HEK293T (cell line): Measurements from ENCODE around the gene ARHGAP9.

ENCODE experiments used
- CTCF ChIA-PET: fragments of 350-600 bp; formaldehyde crosslinking; extraction: SDS; loops from one replicate; lab custom pipeline; 2021; ENCODE audit warnings: antibody characterized with exemption, inconsistent platforms; lab: Yijun Ruan, JAX
- POLR2A ChIA-PET: fragments of 350-600 bp; formaldehyde crosslinking; extraction: SDS; loops from one replicate; lab custom pipeline; 2020; ENCODE audit warnings: antibody characterized with exemption, inconsistent platforms; lab: Yijun Ruan, JAX
- DNase-seq: peaks from one replicate; pipeline ENCODE4 v3.0.0; 2012; ENCODE audit warnings: mixed read lengths; ENCODE audit errors: extremely low spot score
- ARNT ChIP-seq: fragments of 450-650 bp; IDR thresholded peaks from 2 replicates; pipeline ENCODE4 v1.6.1; 2017; ENCODE audit warnings: mild to moderate bottlenecking
- BHLHE40 ChIP-seq: fragments of 450-650 bp; IDR thresholded peaks from 2 replicates; pipeline ENCODE4 v1.6.1; 2016; ENCODE audit warnings: mild to moderate bottlenecking, moderate library complexity, borderline replicate concordance
- CTBP1 ChIP-seq: fragments of 450-650 bp; IDR thresholded peaks from 2 replicates; pipeline ENCODE4 v1.6.1; 2016; ENCODE audit warnings: borderline replicate concordance
- ELF4 ChIP-seq: fragments of 450-650 bp; IDR thresholded peaks from 2 replicates; pipeline ENCODE4 v1.6.1; 2017; ENCODE audit warnings: antibody characterized with exemption
- FOXA1 ChIP-seq: fragments of 450-650 bp; IDR thresholded peaks from 2 replicates; pipeline ENCODE4 v1.6.1; 2016; ENCODE audit warnings: mild to moderate bottlenecking
- FOXK2 ChIP-seq: fragments of 450-650 bp; IDR thresholded peaks from 2 replicates; pipeline ENCODE4 v1.6.1; 2016; ENCODE audit warnings: mild to moderate bottlenecking
- FOXM1 ChIP-seq: fragments of 450-650 bp; IDR thresholded peaks from 2 replicates; pipeline ENCODE4 v1.6.1; 2017; ENCODE audit warnings: mild to moderate bottlenecking, borderline replicate concordance
- HDGF ChIP-seq: fragments of 450-650 bp; IDR thresholded peaks from 2 replicates; pipeline ENCODE4 v1.6.1; 2017; ENCODE audit warnings: antibody characterized with exemption, borderline replicate concordance
- L3MBTL2 ChIP-seq: fragments of 450-650 bp; conservative IDR thresholded peaks from 2 replicates; pipeline ENCODE4 v1.6.1; 2016; ENCODE audit warnings: mild to moderate bottlenecking
- LEF1 ChIP-seq: fragments of 450-650 bp; IDR thresholded peaks from 2 replicates; pipeline ENCODE4 v1.6.1; 2017; ENCODE audit warnings: mild to moderate bottlenecking, borderline replicate concordance
- NFRKB ChIP-seq: fragments of 450-650 bp; IDR thresholded peaks from 2 replicates; pipeline ENCODE4 v1.6.1; 2016; ENCODE audit warnings: mild to moderate bottlenecking, moderate library complexity
- SP1 ChIP-seq: fragments of 450-650 bp; IDR thresholded peaks from 2 replicates; pipeline ENCODE4 v1.6.1; 2017
- SUZ12 ChIP-seq: fragments of 450-650 bp; IDR thresholded peaks from 2 replicates; pipeline ENCODE4 v1.6.1; 2016; ENCODE audit warnings: mild to moderate bottlenecking
- TARDBP ChIP-seq: fragments of 450-650 bp; IDR thresholded peaks from 2 replicates; pipeline ENCODE4 v1.6.1; 2016
- ZNF384 ChIP-seq: fragments of 450-650 bp; IDR thresholded peaks from 2 replicates; pipeline ENCODE4 v1.6.1; 2016
- TF ChIP-seq, protein P1 (sequence below): fragments of 450-650 bp; IDR thresholded peaks from 2 replicates; pipeline ENCODE4 v1.6.1; 2016

ARHGAP9 gene

GRCh38 chr12:57452937-57453509 lies 26.6 kb downstream of the ARHGAP9 start:
- CTCF ChIA-PET = interaction anchor here (0.7 to 2.6 kb wide), 29 partner anchors 8 to 240 kb away, joined by 3 to 34 read pairs (median 4); no protein-coding TSS in a partner anchor
- POLR2A ChIA-PET = interaction anchor here (0.6 to 3.5 kb wide), 16 partner anchors 8 to 223 kb away, joined by 3 to 23 read pairs (median 5); partner anchors contain the start of genes INHBC, SHMT2 and STAC3

DNA sequence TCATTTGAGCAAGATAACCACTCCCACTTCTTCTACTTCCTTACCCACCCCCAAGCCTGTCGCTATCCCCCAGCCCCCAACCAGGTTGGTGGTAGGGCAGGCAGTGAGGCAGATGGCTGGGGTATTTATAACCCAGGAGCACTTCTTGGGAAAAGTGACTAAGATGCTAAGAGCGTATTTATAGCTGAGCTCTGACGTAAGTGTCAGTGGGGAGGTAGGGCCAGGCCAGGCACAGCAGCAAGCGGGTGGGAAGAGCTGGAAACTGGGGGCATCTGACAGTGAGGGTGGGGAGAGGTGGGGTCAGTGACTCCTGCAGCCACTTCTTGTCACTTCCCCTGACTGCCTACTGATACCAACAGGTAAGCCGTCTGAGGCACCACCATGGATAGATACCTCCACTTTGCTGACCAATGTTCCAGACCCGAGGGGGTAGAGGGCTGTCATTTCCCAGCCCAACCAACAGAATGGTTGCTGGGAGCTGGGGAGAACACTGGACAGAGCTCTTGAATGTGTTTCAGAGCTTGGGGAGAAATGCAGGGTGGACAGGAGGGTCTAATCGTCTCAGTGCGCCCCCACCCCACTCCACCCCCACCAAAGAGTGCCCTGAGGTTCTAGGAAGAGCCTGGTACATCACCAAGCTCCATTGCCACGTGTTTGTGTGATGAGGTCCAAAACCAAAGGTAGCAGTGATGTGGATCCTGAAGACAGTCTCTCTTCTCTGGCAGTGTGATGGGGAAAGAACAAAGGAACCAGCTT lies 27.3 kb downstream of the ARHGAP9 start:
- DNase-seq = no peak
- ChIA-PET POLR2A (interaction anchor here (0.6 to 3.5 kb wide), 14 partner anchors 9 to 222 kb away, joined by 3 to 23 read pairs (median 5); partner anchors contain the start of genes INHBC and SHMT2), CTCF (interaction anchor here (0.6 to 2.6 kb wide), 32 partner anchors 8 to 239 kb away, joined by 3 to 34 read pairs (median 4); no protein-coding TSS in a partner anchor)
- no peak for TF ChIP-seq L3MBTL2
- TF ChIP-seq, protein P1, sequence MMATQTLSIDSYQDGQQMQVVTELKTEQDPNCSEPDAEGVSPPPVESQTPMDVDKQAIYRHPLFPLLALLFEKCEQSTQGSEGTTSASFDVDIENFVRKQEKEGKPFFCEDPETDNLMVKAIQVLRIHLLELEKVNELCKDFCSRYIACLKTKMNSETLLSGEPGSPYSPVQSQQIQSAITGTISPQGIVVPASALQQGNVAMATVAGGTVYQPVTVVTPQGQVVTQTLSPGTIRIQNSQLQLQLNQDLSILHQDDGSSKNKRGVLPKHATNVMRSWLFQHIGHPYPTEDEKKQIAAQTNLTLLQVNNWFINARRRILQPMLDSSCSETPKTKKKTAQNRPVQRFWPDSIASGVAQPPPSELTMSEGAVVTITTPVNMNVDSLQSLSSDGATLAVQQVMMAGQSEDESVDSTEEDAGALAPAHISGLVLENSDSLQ = no peak
- TF ChIP-seq ELF4 = no peak
- no peak for TF ChIP-seq BHLHE40
- TF ChIP-seq HDGF = no peak

More at GRCh38 chr12:57452937-57453509, 26.6 kb downstream of the ARHGAP9 start:
- peak; percentile 77 for DNase-seq
- TF ChIP-seq CTBP1 (no peak), LEF1 (no peak), L3MBTL2 (no peak), TARDBP (no peak), SUZ12 (no peak), BHLHE40 (no peak), HDGF (no peak), SP1 (no peak), FOXA1 (no peak), FOXK2 (no peak), ZNF384 (no peak), ELF4 (no peak), NFRKB (no peak), FOXM1 (no peak), ARNT (no peak)
- TF ChIP-seq, protein P1 = no peak

- DNase-seq = no peak
- CTCF ChIA-PET = interaction anchor here (0.6 to 2.6 kb wide), 9 partner anchors 19 to 237 kb away, joined by 3 to 34 read pairs (median 5); no protein-coding TSS in a partner anchor
- TF ChIP-seq HDGF = no peak
- no peak for TF ChIP-seq CTBP1
- TF ChIP-seq FOXK2 = no peak
- no peak for TF ChIP-seq LEF1
- TF ChIP-seq BHLHE40 = no peak
- no peak for TF ChIP-seq FOXM1
- TF ChIP-seq ELF4 = no peak
- TF ChIP-seq, protein P1 = no peak
- TF ChIP-seq FOXA1 = no peak
- TF ChIP-seq NFRKB = no peak
- no peak for TF ChIP-seq SUZ12
- TF ChIP-seq SP1 = no peak
- no peak for TF ChIP-seq ARNT
- no peak for TF ChIP-seq L3MBTL2
- no peak for TF ChIP-seq ZNF384
- POLR2A ChIA-PET = interaction anchor here (1.5 to 2.7 kb wide), 4 partner anchors 10 to 221 kb away, joined by 4 to 23 read pairs (median 6); partner anchors contain the start of gene SHMT2
Measured at GRCh38 chr12:57451233-57451778, 28.4 kb downstream of the ARHGAP9 start.

DNA sequence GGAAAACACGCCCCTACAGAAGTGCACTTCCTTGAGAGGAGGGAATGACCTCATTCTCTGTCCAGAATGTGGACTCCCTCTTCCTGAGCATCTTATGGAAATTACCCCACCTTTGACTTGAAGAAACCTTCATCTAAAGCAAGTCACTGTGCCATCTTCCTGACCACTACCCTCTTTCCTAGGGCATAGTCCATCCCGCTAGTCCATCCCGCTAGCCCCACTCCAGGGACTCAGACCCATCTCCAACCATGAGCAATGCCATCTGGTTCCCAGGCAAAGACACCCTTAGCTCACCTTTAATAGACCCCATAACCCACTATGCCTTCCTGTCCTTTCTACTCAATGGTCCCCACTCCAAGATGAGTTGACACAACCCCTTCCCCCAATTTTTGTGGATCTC lies 29.6 kb downstream of the ARHGAP9 start:
- no peak for TF ChIP-seq HDGF
- no peak for TF ChIP-seq SP1
- no peak for TF ChIP-seq ELF4
- TF ChIP-seq SUZ12 = no peak
- no peak for TF ChIP-seq BHLHE40
- no peak for TF ChIP-seq TARDBP
- TF ChIP-seq ARNT = no peak
- TF ChIP-seq FOXA1 = no peak
- no peak for TF ChIP-seq CTBP1
- no peak for TF ChIP-seq FOXK2
- TF ChIP-seq, protein P1 = no peak
- TF ChIP-seq L3MBTL2 = no peak
- no peak for TF ChIP-seq NFRKB
- no peak for TF ChIP-seq LEF1
- TF ChIP-seq FOXM1 = no peak
- no peak for TF ChIP-seq ZNF384
- no peak for DNase-seq
- POLR2A ChIA-PET = no interaction called here
- CTCF ChIA-PET = interaction anchor here (1.0 to 1.2 kb wide), 2 partner anchors 17 to 142 kb away, joined by 3 to 5 read pairs; no protein-coding TSS in a partner anchor
